HepG2 (cell line): ENCODE data around the gene ENTHD1. TPM values are rescaled to one million over a fixed set of nuclear protein-coding genes. Genes with fewer than 3 reads are reported as not detected.
A peak's percentile ranks its signal among the peaks of the same experiment; 100 is the strongest.

Experiments used
- ATAC-seq: fragments of 200-7000 bp; cut with Tn5 transposase; 3 replicates; pipeline ENCODE4 v1.9.1; 2020; ENCODE audit warnings: mild to moderate bottlenecking, moderate library complexity
- BruUV-seq: library from RNA; stranded (reverse); fragments of 400-500 nt; replicated peaks from 2 replicates; lab custom pipeline; 2021; lab: Mats Ljungman, UMichigan
- CTCF ChIA-PET: fragments of 300-600 bp; formaldehyde crosslinking; extraction: SDS; loops from one replicate; lab custom pipeline; 2021; ENCODE audit warnings: low total read pairs, inconsistent platforms, low intra/inter-chr PET ratio; lab: Yijun Ruan, JAX
- POLR2A ChIA-PET: fragments of 350-600 bp; sonication (Branson Sonifier 250); formaldehyde crosslinking; loops from one replicate; lab custom pipeline; 2020; ENCODE audit warnings: antibody characterized with exemption, inconsistent platforms; lab: Yijun Ruan, JAX
- DNase-seq: peaks from one replicate; pipeline ENCODE4 v3.0.0-alpha.2; 2015; ENCODE audit warnings: low spot score
- FAIRE-seq: peaks from 3 replicates; lab custom pipeline; 2011; peaks lifted over from hg19 to GRCh38; lab: Jason Lieb, UNC
- H2AFZ ChIP-seq: one replicate; pipeline ENCODE4 v1.6.1; 2011; ENCODE audit warnings: low read length, inconsistent platforms
- H3K27ac ChIP-seq: fragments of 300-600 bp; 3 replicates; pipeline ENCODE4 v1.8.0; 2011; ENCODE audit warnings: mixed run types, mild to moderate bottlenecking, mixed read lengths, low read length, inconsistent platforms; ENCODE audit not compliant: insufficient read depth; ENCODE audit errors: extremely low read length
- H3K27me3 ChIP-seq, 2 experiments: fragments of 200-600 bp in 1 of 2; 2 replicates in 1 of 2; 3 replicates in 1 of 2; pipeline versions ENCODE4 v1.6.0 to v1.8.0; 2011; ENCODE audit warnings: low read length in 2 of 2, mild to moderate bottlenecking in 2 of 2, moderate library complexity in 2 of 2, inconsistent platforms in 1 of 2; ENCODE audit not compliant: insufficient read depth in 2 of 2, control insufficient read depth in 1 of 2
- H3K36me3 ChIP-seq, 2 experiments: fragments of 200-600 bp in 1 of 2; replicated peaks in 1 of 2; 2 replicates in 1 of 2; 3 replicates in 1 of 2; pipeline versions ENCODE4 v1.5.1 to v1.8.0; 2011; ENCODE audit warnings: low read length in 2 of 2, inconsistent platforms in 1 of 2; ENCODE audit not compliant: insufficient read depth in 2 of 2, control insufficient read depth in 1 of 2
- H3K4me1 ChIP-seq: 2 replicates; pipeline ENCODE4 v1.5.1; 2012; ENCODE audit warnings: low read length, inconsistent platforms; ENCODE audit not compliant: insufficient read depth
- H3K4me2 ChIP-seq: 2 replicates; pipeline ENCODE4 v1.6.0; 2011; ENCODE audit warnings: low read depth, low read length, inconsistent platforms
- H3K4me3 ChIP-seq, 3 experiments: fragments of 200-600 bp in 1 of 3; sonication (generic), shearing (Covaris generic) in 1 of 3; replicated peaks in 1 of 3; 2 replicates each; pipeline ENCODE4 v1.5.1; 2011 to 2016; ENCODE audit warnings: low read length in 3 of 3, inconsistent platforms in 2 of 3, low read depth in 2 of 3, mild to moderate bottlenecking in 2 of 3, control low read depth in 1 of 3, mixed read lengths in 1 of 3; ENCODE audit not compliant: insufficient read depth in 1 of 3
- H3K79me2 ChIP-seq: one replicate; pipeline ENCODE4 v1.6.1; 2011; ENCODE audit warnings: low read length, inconsistent platforms; ENCODE audit not compliant: insufficient read depth
- H3K9ac ChIP-seq: 2 replicates; pipeline ENCODE4 v1.6.0; 2011; ENCODE audit warnings: mild to moderate bottlenecking, low read depth, low read length, inconsistent platforms; ENCODE audit not compliant: insufficient read depth
- H3K9me3 ChIP-seq: 2 replicates; pipeline ENCODE4 v1.5.1; 2012; ENCODE audit warnings: mild to moderate bottlenecking, low read length
- H4K20me1 ChIP-seq: 2 replicates; pipeline ENCODE4 v1.6.0; 2011; ENCODE audit warnings: inconsistent platforms, mild to moderate bottlenecking, low read length, moderate library complexity; ENCODE audit not compliant: insufficient read depth
- CREBL2 ChIP-seq: sonication (generic); formaldehyde crosslinking; IDR thresholded peaks from 2 replicates; pipeline ENCODE4 v1.8.1; 2023; ENCODE audit warnings: missing genetic modification reagents, mild to moderate bottlenecking, borderline replicate concordance
- IRX3 ChIP-seq: sonication (generic); formaldehyde crosslinking; IDR thresholded peaks from 2 replicates; pipeline ENCODE4 v1.8.1; 2023; ENCODE audit warnings: mild to moderate bottlenecking, low read depth, missing genetic modification reagents, borderline replicate concordance
- KLF15 ChIP-seq: sonication (generic); formaldehyde crosslinking; IDR thresholded peaks from 2 replicates; pipeline ENCODE4 v1.8.1; 2023; ENCODE audit warnings: borderline replicate concordance, mild to moderate bottlenecking, inconsistent platforms, missing genetic modification reagents, mixed read lengths
- SKI ChIP-seq: fragments of 450-650 bp; IDR thresholded peaks from one replicate; pipeline ENCODE4 v1.6.1; 2018; ENCODE audit warnings: mild to moderate bottlenecking; ENCODE audit not compliant: partially characterized antibody
- SNAPC2 ChIP-seq: sonication (generic); formaldehyde crosslinking; IDR thresholded peaks from 2 replicates; pipeline ENCODE4 v1.8.1; 2022; ENCODE audit warnings: mild to moderate bottlenecking, missing genetic modification reagents
- TBX2 ChIP-seq: sonication (generic); formaldehyde crosslinking; IDR thresholded peaks from 2 replicates; pipeline ENCODE4 v1.5.0; 2020; ENCODE audit warnings: missing genetic modification reagents, mild to moderate bottlenecking, borderline replicate concordance
- TCF12 ChIP-seq, 2 experiments: fragments of 450-650 bp in 1 of 2; sonication (generic) in 1 of 2; formaldehyde crosslinking in 1 of 2; IDR thresholded peaks; 2 replicates each; pipeline versions ENCODE4 v1.6.1 to v1.8.0; 2017 to 2022; ENCODE audit warnings: antibody characterized with exemption in 1 of 2, mild to moderate bottlenecking in 1 of 2, missing genetic modification reagents in 1 of 2, moderate library complexity in 1 of 2
- ZKSCAN5 ChIP-seq: sonication (generic); formaldehyde crosslinking; IDR thresholded peaks from 2 replicates; pipeline ENCODE4 v1.5.1; 2020; ENCODE audit warnings: mild to moderate bottlenecking, missing genetic modification reagents
- ZNF207 ChIP-seq: fragments of 450-650 bp; IDR thresholded peaks from 2 replicates; pipeline ENCODE4 v1.6.1; 2016; ENCODE audit warnings: antibody characterized with exemption, borderline replicate concordance
- ZNF451 ChIP-seq: sonication (generic); formaldehyde crosslinking; IDR thresholded peaks from 2 replicates; pipeline ENCODE4 v1.5.0; 2020; ENCODE audit warnings: mild to moderate bottlenecking, missing genetic modification reagents
- ZNF781 ChIP-seq: sonication (generic); formaldehyde crosslinking; IDR thresholded peaks from 2 replicates; pipeline ENCODE4 v1.5.1; 2020; ENCODE audit warnings: borderline replicate concordance, mild to moderate bottlenecking, missing genetic modification reagents; ENCODE audit errors: not compliant biosample characterization
- WGBS: methylation state at CpG from one replicate; pipeline ENCODE4 v1.1.6; 2017; ENCODE audit warnings: low lambda C conversion rate; 5-methylcytosine and 5-hydroxymethylcytosine counted together
- in situ Hi-C: cut with HindIII; loops from 2 replicates; pipeline ENCODE4 v1.10.0; 2017; ENCODE audit warnings: low pct_unique_long_range_greater_than_20kb; ENCODE audit not compliant: extremely low pct_ligation_motif_present
- intact Hi-C: fragments of 100-400 bp; cut with micrococcal nuclease; formaldehyde crosslinking; loops from one replicate; pipeline ENCODE4 v1.10.0; 2022; ENCODE audit not compliant: unreplicated experiment
- polyA plus RNA-seq, 8 experiments: library from polyadenylated mRNA; depleted of rRNA in 3 of 8; stranded (reverse) in 7 of 8; unstranded in 1 of 8; fragments of >200 nt; fragmentation: Illumina TruSeq in 4 of 8; extraction: Trizol in 4 of 8; gene quantifications; 2 replicates each; pipeline versions ENCODE4 v1.2.1 to v1.2.3, GENCODE V29; 2011 to 2016; ENCODE audit warnings: low read depth in 4 of 8, missing spikeins in 1 of 8, mixed read lengths in 1 of 8; ENCODE audit not compliant: insufficient read depth in 1 of 8
- total RNA-seq, 5 experiments: library from RNA; depleted of rRNA; stranded (reverse); fragments of >200 nt; fragmentation: Illumina TruSeq; extraction: Trizol; gene quantifications; 2 replicates each; pipeline ENCODE4 v1.2.3, GENCODE V29; 2016; ENCODE audit warnings: low read depth in 1 of 5

The ENTHD1 gene
- total and polyA plus RNA-seq, 2 of the 13 experiments (the other 11 are each of a cell fraction or from before 2014, with no cell fraction given), result not detected

- WGBS, result 19% methylated on average over 16 of the region's 18 CpGs
- no peak overlapping the region for H3K9ac ChIP-seq
- no peak for ATAC-seq
Observed at GRCh38 chr22:39712751-39713525, 180.6 kb downstream of the ENTHD1 start.

GRCh38 chr22:39712081-39712480, 181.5 kb downstream of the ENTHD1 start:
- WGBS, result 14% methylated on average over 1 of the region's 1 CpG
- ATAC-seq, result no peak
- FAIRE-seq, result no peak
- intact Hi-C loops, result no loop called here
- no peaks in the 10 kb centered on the region for H3K36me3 ChIP-seq
- TF ChIP-seq SNAPC2 (CRISPR knock-in tag) (no peak), ZKSCAN5 (peak; percentile 93)
- in situ Hi-C loops, result loop anchor here (10.0 kb wide), 1 partner anchor 63 kb away; no protein-coding TSS in a partner anchor
- H3K4me1 ChIP-seq, result peaks cover 16% of the 10 kb centered on the region
- H3K4me2 ChIP-seq, result no peak overlapping the region
- no peak overlapping the region for H3K9ac ChIP-seq
- H3K27me3 ChIP-seq, result peaks cover 4 to 64% of the 10 kb centered on the region in 2 experiments; a peak in 4 of 5 replicates
- H3K9me3 ChIP-seq, result no peaks in the 10 kb centered on the region
- H4K20me1 ChIP-seq, result no peaks in the 10 kb centered on the region
- H3K79me2 ChIP-seq, result no peaks in the 10 kb centered on the region
- BruUV-seq, result no TSS peak
- DNase-seq, result no peak
- ChIA-PET POLR2A (no interaction called here), CTCF (no interaction called here)
- H3K27ac ChIP-seq, result no peak overlapping the region
- no peak overlapping the region for H2AFZ ChIP-seq
- H3K4me3 ChIP-seq, result no peak overlapping the region

More at GRCh38 chr22:39712751-39713525, 180.6 kb downstream of the ENTHD1 start:
- no peak overlapping the region for H3K4me3 ChIP-seq
- DNase-seq (no peak), FAIRE-seq (no peak)
- peaks cover 2 to 64% of the 10 kb centered on the region in 2 experiments; a peak in 4 of 5 replicates for H3K27me3 ChIP-seq
- CTCF ChIA-PET, result no interaction called here
- H3K4me2 ChIP-seq, result no peak overlapping the region
- no peaks in the 10 kb centered on the region for H4K20me1 ChIP-seq
- in situ Hi-C loops (loop anchor here (10.0 kb wide), 1 partner anchor 62 kb away; no protein-coding TSS in a partner anchor), intact Hi-C loops (no loop called here)
- TF ChIP-seq IRX3 (CRISPR knock-in tag), result no peak
- no peak for TF ChIP-seq ZNF207
- no peak for TF ChIP-seq TBX2 (CRISPR knock-in tag)
- no peak for TF ChIP-seq TCF12 (IDR thresholded peaks at IDR 0.05)
- TF ChIP-seq TCF12 (CRISPR knock-in tag; IDR thresholded peaks at IDR 0.05), result no peak
- no peak for TF ChIP-seq KLF15
- TF ChIP-seq ZNF451 (CRISPR knock-in tag), result no peak
- TF ChIP-seq ZNF781 (CRISPR knock-in tag), result no peak
- no peak for TF ChIP-seq SKI
- no peak for TF ChIP-seq CREBL2 (CRISPR knock-in tag)
- H3K79me2 ChIP-seq, result no peaks in the 10 kb centered on the region
- no TSS peak for BruUV-seq
- peaks cover 16% of the 10 kb centered on the region for H3K4me1 ChIP-seq
- no peak overlapping the region for H2AFZ ChIP-seq
- POLR2A ChIA-PET, result no interaction called here
- no peak overlapping the region for H3K27ac ChIP-seq
- no peaks in the 10 kb centered on the region for H3K36me3 ChIP-seq
- no peaks in the 10 kb centered on the region for H3K9me3 ChIP-seq
